ENCODE measurements around the gene CREB1.
"Not testable (repeated sequence)": the region's sequence is repeated elsewhere in the genome, so short reads cannot be mapped to it uniquely, and the experiment has no call there.

- TF ChIP-seq CTCF, EZH2 (IDR thresholded peaks at IDR 0.05): not testable (repeated sequence)
Measured at GRCh38 chr2:207646582-207646981, 116.8 kb downstream of the CREB1 start.

Data from neural progenitor cell (in vitro differentiated cells).